Gastrocnemius medialis (tissue), 4 donors: ENCODE data around the gene SLC6A6.

ENCODE experiments used
- CTCF ChIP-seq, 5 experiments: fragments of 450-650 bp in 3 of 5; fragments of 200-600 bp in 2 of 5; sonication (generic) in 2 of 5; IDR thresholded peaks in 4 of 5; conservative IDR thresholded peaks in 1 of 5; 1 replicate in 4 of 5; 2 replicates in 1 of 5; pipeline ENCODE4 v1.5.1; 2016 to 2019; ENCODE audit warnings: antibody characterized with exemption in 5 of 5, mild to moderate bottlenecking in 3 of 5, moderate library complexity in 3 of 5
- POLR2A ChIP-seq, 2 donors: fragments of 450-650 bp; IDR thresholded peaks; one replicate each; pipeline ENCODE4 v1.6.1; 2017; ENCODE audit warnings: antibody characterized with exemption in 2 of 2, mild to moderate bottlenecking in 2 of 2, moderate library complexity in 2 of 2

GRCh38 chr3:14405360-14406238, 3.2 kb downstream of the SLC6A6 start:
- TF ChIP-seq POLR2A (IDR thresholded peaks at IDR 0.05) = no peak
- no peak for TF ChIP-seq CTCF (IDR thresholded peaks at IDR 0.05 in 4 of 5, conservative IDR thresholded peaks at IDR 0.05 in 1 of 5)
